Measurements from ENCODE around the gene ADAMTS6.

The ADAMTS6 gene

DNA sequence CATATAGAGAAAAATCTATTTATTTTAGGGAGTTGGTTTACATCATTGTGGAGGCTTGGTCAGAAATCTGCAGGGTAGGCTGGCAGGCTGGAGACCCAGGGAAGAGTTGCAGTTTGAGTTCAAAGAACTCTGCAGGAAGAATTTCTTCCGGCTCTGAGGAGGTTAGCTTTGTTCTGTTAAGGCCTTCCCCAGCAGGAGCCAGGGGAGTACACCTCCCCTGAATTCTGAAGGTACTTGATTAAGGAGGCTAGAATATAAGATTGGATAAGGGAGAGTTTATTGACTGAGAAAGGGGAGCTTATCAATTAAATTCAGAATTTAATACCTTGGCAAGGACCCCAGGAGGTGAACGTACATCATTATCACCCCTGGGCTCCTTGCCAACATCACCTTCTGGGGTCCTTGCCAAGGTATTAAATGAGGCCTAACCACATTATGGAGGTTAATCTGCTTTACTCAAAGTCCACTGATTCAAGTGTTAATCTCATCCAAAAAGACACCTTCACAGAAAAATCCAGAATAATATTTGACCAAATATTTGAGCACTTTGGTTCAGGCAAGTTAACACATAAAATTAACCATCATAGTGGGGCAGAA lies 361.3 kb downstream of the ADAMTS6 start:
- TF ChIP-seq SIN3A (IDR thresholded peaks at IDR 0.05; ENCODE audit: borderline replicate concordance, insufficient read depth, low read length) (no peak), POLR2AphosphoS5 (IDR thresholded peaks at IDR 0.05; ENCODE audit: low read depth, low read length) (no peak), FOXP2 (optimal IDR thresholded peaks at IDR 0.05; ENCODE audit: borderline replicate concordance, extremely low read depth, extremely low read length, insufficient read depth) (no peak), TAF1 (IDR thresholded peaks at IDR 0.05; ENCODE audit: borderline replicate concordance, insufficient read depth, low read length) (no peak)
- TF ChIP-seq, protein P1, sequence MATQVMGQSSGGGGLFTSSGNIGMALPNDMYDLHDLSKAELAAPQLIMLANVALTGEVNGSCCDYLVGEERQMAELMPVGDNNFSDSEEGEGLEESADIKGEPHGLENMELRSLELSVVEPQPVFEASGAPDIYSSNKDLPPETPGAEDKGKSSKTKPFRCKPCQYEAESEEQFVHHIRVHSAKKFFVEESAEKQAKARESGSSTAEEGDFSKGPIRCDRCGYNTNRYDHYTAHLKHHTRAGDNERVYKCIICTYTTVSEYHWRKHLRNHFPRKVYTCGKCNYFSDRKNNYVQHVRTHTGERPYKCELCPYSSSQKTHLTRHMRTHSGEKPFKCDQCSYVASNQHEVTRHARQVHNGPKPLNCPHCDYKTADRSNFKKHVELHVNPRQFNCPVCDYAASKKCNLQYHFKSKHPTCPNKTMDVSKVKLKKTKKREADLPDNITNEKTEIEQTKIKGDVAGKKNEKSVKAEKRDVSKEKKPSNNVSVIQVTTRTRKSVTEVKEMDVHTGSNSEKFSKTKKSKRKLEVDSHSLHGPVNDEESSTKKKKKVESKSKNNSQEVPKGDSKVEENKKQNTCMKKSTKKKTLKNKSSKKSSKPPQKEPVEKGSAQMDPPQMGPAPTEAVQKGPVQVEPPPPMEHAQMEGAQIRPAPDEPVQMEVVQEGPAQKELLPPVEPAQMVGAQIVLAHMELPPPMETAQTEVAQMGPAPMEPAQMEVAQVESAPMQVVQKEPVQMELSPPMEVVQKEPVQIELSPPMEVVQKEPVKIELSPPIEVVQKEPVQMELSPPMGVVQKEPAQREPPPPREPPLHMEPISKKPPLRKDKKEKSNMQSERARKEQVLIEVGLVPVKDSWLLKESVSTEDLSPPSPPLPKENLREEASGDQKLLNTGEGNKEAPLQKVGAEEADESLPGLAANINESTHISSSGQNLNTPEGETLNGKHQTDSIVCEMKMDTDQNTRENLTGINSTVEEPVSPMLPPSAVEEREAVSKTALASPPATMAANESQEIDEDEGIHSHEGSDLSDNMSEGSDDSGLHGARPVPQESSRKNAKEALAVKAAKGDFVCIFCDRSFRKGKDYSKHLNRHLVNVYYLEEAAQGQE (IDR thresholded peaks at IDR 0.05; ENCODE audit: insufficient read depth in 1 of 2, low read depth in 2 of 2, low read length in 2 of 2): no peak

DNA sequence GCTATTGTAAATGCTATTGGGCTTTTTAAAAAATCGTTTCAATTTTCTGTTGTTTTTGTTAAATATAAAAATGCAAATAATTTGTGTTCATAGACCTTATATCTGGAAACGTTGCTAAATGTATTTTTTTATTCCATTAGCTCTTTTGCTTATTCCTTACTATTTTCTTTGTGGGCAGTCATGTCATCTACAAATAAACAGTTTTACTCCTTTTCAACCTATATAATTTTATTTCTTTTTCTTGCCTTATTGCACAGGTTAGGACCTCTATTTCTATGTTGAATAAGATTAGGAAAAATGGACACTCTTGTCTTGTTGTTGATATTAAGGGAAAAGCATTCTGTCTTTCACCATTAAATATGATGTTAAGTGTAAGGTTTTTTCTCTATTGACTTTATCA lies 364.2 kb downstream of the ADAMTS6 start:
- TF ChIP-seq, protein P1 (IDR thresholded peaks at IDR 0.05; ENCODE audit: insufficient read depth in 1 of 2, low read depth in 2 of 2, low read length in 2 of 2): no peak

DNA sequence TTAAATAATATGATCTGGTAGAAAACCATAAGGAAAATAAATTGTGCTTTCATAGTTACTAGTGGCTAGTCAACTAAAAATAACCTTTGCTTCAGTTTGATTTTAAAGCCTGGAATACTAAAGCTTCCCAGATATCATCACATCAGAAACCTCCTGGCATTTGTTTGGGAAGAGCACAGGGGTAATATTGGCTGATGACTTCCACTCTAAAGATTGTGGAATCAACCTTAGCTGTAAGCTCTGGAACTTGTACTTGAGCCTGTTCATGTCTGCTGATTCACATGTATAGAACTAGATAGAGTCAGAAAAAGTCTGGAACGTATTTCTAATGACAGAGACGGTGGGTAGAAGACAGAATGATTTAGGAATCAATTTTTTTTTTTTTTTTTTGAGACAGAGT lies 367.9 kb downstream of the ADAMTS6 start:
- TF ChIP-seq FOXP2 (optimal IDR thresholded peaks at IDR 0.05; ENCODE audit: borderline replicate concordance, extremely low read depth, extremely low read length, insufficient read depth) (no peak), SIN3A (IDR thresholded peaks at IDR 0.05; ENCODE audit: borderline replicate concordance, insufficient read depth, low read length) (no peak), POLR2AphosphoS5 (IDR thresholded peaks at IDR 0.05; ENCODE audit: low read depth, low read length) (no peak), TAF1 (IDR thresholded peaks at IDR 0.05; ENCODE audit: borderline replicate concordance, insufficient read depth, low read length) (no peak)
- TF ChIP-seq, protein P1 (IDR thresholded peaks at IDR 0.05; ENCODE audit: insufficient read depth in 1 of 2, low read depth in 2 of 2, low read length in 2 of 2): no peak

DNA sequence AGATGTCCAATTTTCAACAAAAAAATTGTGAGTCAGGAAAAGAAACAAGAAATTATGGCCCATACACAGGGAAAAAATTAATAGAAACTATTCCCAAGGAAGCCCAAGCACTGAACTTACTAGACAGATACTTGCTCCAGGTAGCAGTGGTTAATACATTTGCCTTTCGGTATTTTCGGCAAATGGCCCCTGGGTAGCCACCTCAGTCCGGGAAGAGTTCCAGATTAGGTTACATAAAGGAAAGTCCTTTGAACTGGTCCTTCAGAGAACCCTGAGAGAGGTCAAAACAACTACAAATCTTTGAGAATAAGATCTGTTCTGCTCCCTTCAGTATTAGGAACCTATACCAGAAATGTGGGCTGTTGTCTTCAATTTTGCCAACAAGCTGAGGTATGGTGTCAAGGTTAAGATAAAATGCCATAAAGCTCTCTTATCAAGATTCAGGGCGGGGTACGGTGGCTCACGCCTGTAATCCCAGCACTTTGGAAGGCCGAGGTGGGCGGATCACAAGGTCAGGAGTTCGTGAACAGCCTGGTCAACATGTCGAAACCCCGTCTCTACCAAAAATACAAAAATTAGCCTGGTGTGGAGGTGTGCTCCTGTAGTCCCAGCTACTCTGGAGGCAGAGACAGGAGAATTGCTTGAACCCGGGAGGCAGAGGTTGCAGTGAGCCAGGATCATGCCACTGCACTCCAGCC lies 369.6 kb downstream of the ADAMTS6 start:
- TF ChIP-seq TAF1 (IDR thresholded peaks at IDR 0.05; ENCODE audit: borderline replicate concordance, insufficient read depth, low read length): no peak

DNA sequence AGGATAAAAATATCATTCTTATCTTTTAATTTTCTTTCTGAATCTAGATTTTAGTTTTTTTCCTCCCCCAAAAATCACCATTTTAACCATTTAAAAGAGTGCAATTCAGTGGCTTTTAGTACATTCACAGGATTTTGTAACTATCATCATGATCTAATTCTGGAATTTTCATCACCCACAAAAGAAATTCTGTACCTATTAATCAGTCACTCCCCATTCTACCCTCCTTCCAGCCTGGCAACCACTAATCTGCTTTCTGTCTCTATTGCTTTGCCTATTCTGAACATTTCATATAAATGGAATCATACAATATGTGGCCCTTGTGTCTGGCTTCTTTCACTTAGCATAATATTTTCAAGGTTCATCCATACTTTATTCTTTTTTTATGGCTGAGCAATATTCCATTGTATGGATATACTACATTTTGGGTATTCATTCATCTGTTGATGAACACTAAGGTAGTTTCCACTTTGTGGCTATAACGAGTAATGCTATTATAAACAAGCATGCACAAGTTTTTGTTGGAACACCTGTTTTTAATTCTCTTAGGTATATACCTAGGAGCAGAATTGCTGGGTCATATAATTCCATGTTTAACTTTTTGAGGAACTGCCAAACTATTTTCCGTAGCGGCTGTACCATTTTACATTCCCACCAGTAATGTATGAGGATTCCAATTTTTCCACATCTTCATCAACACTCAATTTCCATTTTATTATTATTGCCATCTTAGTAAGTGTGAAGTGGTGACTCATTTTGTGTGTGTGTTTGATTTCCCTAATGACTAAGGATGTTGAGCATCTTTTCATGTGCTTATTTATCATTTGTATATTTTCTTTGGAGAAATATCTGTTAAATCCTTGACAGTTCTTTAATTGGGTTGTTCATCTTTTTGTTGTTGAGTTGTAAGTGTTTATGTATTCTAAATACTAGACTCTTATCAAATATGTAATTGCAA lies 372.7 kb downstream of the ADAMTS6 start:
- TF ChIP-seq FOXP2 (optimal IDR thresholded peaks at IDR 0.05; ENCODE audit: borderline replicate concordance, extremely low read depth, extremely low read length, insufficient read depth) (no peak), SIN3A (IDR thresholded peaks at IDR 0.05; ENCODE audit: borderline replicate concordance, insufficient read depth, low read length) (no peak), TAF1 (IDR thresholded peaks at IDR 0.05; ENCODE audit: borderline replicate concordance, insufficient read depth, low read length) (no peak)

DNA sequence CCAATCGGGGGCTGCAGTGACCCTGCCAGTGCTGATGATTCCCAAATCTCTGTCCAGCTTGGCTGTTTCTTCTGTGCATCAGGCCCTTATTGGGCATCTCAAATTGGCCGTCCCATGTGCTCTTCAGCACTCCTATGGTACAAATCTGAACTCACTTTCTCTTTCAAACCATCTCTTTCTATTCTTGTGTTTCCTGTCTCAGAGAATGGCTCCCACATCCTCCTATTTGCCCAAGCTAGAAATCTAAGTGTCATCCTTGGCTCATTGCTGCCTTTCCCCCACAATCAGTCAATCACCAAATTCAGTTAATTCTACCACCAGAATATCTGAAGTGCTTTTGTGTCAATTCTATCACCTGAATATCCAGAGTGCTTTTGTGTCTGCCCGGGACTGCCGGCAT lies 376.4 kb downstream of the ADAMTS6 start:
- TF ChIP-seq, protein P1 (IDR thresholded peaks at IDR 0.05; ENCODE audit: insufficient read depth in 1 of 2, low read depth in 2 of 2, low read length in 2 of 2): no peak
- TF ChIP-seq FOXP2 (optimal IDR thresholded peaks at IDR 0.05; ENCODE audit: borderline replicate concordance, extremely low read depth, extremely low read length, insufficient read depth) (no peak), SIN3A (IDR thresholded peaks at IDR 0.05; ENCODE audit: borderline replicate concordance, insufficient read depth, low read length) (no peak), POLR2AphosphoS5 (IDR thresholded peaks at IDR 0.05; ENCODE audit: low read depth, low read length) (no peak), TAF1 (IDR thresholded peaks at IDR 0.05; ENCODE audit: borderline replicate concordance, insufficient read depth, low read length) (no peak)
